CD4-positive, CD25-positive, alpha-beta regulatory T cell (primary cell): ENCODE measurements around the gene ARHGAP44. TPM values are rescaled to one million over a fixed set of nuclear protein-coding genes. Genes with fewer than 3 reads are reported as not detected.
A peak's percentile ranks its signal among the peaks of the same experiment; 100 is the strongest.

Experiments
- ATAC-seq, 2 donors: fragments of 150-1000 bp; cut with Tn5 transposase; one replicate each; pipeline ENCODE4 v1.10.0; 2021; ENCODE audit warnings: low read depth in 2 of 2, moderate number of reproducible peaks in 2 of 2, moderate library complexity in 1 of 2
- DNase-seq, 3 donors: peaks; one replicate each; pipeline versions ENCODE4 v3.0.0 to v3.0.0-alpha.2; 2012 to 2022; ENCODE audit warnings: mixed read lengths in 1 of 3
- H3K27ac ChIP-seq: one replicate; pipeline ENCODE4 v1.7.0; 2013; ENCODE audit warnings: mild to moderate bottlenecking, low read length; ENCODE audit not compliant: insufficient read depth, poor library complexity, severe bottlenecking
- H3K27me3 ChIP-seq: one replicate; pipeline ENCODE4 v1.7.0; 2013; ENCODE audit warnings: low read length; ENCODE audit not compliant: control insufficient read depth, insufficient read depth
- H3K36me3 ChIP-seq: one replicate; pipeline ENCODE4 v1.7.0; 2013; ENCODE audit warnings: mild to moderate bottlenecking, low read length, moderate library complexity; ENCODE audit not compliant: control insufficient read depth, insufficient read depth
- H3K4me1 ChIP-seq: 2 replicates; pipeline ENCODE4 v1.7.0; 2013; ENCODE audit warnings: mild to moderate bottlenecking, low read length; ENCODE audit not compliant: insufficient read depth, control insufficient read depth, poor library complexity, severe bottlenecking
- H3K4me3 ChIP-seq: one replicate; pipeline ENCODE4 v1.7.0; 2013; ENCODE audit warnings: low read depth, mild to moderate bottlenecking, low read length, moderate library complexity
- H3K9me3 ChIP-seq, 2 experiments: 1 replicate in 1 of 2; 2 replicates in 1 of 2; pipeline ENCODE4 v1.7.0; 2013; ENCODE audit warnings: low read length in 2 of 2, mild to moderate bottlenecking in 1 of 2, moderate library complexity in 1 of 2; ENCODE audit not compliant: control insufficient read depth in 2 of 2
- H3K27ac Mint-ChIP-seq, 3 donors: one replicate each; pipeline ENCODE4 v1.8.0; 2020 to 2022; ENCODE audit warnings: mild to moderate bottlenecking in 3 of 3, mixed read lengths in 3 of 3, moderate library complexity in 2 of 3
- H3K27me3 Mint-ChIP-seq: one replicate; pipeline ENCODE4 v1.8.0; 2022; ENCODE audit warnings: mild to moderate bottlenecking, mixed read lengths
- H3K36me3 Mint-ChIP-seq: one replicate; pipeline ENCODE4 v1.8.0; 2020; ENCODE audit warnings: mixed read lengths
- H3K4me1 Mint-ChIP-seq, 4 donors: one replicate each; pipeline ENCODE4 v1.8.0; 2020 to 2022; ENCODE audit warnings: mixed read lengths in 4 of 4, mild to moderate bottlenecking in 1 of 4
- H3K4me3 Mint-ChIP-seq, 4 donors: one replicate each; pipeline ENCODE4 v1.8.0; 2020 to 2022; ENCODE audit warnings: mild to moderate bottlenecking in 4 of 4, mixed read lengths in 4 of 4, moderate library complexity in 3 of 4
- H3K9me3 Mint-ChIP-seq, 7 donors: one replicate each; pipeline ENCODE4 v1.8.0; 2020 to 2022; ENCODE audit warnings: mixed read lengths in 7 of 7, mild to moderate bottlenecking in 3 of 7, moderate library complexity in 2 of 7
- polyA plus RNA-seq, 4 donors: library from polyadenylated mRNA; unstranded; fragments of 300-500 nt; fragmentation: Illumina TruSeq; gene quantifications; one replicate each; pipeline ENCODE4 v1.2.3, GENCODE V29; 2021
- total RNA-seq: library from RNA; stranded (reverse); gene quantifications from one replicate; pipeline ENCODE4 v1.2.3, GENCODE V29; 2022

Gene ARHGAP44
- total and polyA plus RNA-seq, 5 donors from 2014 or later: 0.10 to 0.95 TPM; not detected in 3

DNA sequence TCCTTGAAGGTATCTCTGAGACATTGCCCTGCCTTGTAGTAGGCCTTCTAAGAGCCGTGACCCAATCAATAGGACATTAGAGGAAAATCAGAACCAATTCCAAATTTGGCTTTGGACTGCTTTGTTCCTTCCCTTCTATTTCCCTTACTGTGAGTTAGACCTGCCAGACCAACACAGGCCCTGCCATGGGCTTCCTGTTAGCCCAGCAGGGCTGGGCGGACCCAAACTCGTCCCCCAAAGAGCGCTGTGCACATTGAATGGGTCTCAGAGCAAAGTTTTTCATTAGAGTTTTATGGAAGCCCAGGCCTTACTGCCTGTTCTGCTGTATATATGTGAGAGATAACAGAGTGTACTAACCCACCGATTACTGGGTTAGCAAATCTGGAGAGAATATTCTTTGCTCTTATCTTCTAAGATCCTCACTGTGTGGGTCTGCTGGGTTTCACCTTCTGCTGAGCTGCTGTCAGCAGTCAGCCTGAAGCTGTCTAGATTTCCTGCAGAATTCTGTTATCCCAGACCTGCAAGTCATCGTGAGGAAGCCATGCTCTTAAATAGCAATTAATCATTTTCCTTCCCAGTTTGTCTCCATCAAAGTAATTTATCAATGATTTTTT is 5.7 kb downstream of the ARHGAP44 start:
- peaks cover 11% of the 10 kb centered on the region for H3K27me3 ChIP-seq
- H3K36me3 Mint-ChIP-seq: no peaks in the 10 kb centered on the region
- H3K4me1 Mint-ChIP-seq: peaks cover 0 to 5% (median 0%) of the 10 kb centered on the region in 4 donors
- no peak for ATAC-seq
- no peak overlapping the region for H3K27ac Mint-ChIP-seq
- H3K4me1 ChIP-seq: no peaks in the 10 kb centered on the region
- peaks cover 0 to 10% (median 6%) of the 10 kb centered on the region in 7 donors for H3K9me3 Mint-ChIP-seq
- no peaks in the 10 kb centered on the region for H3K36me3 ChIP-seq
- no peak overlapping the region for H3K4me3 Mint-ChIP-seq
- H3K27ac ChIP-seq: no peak overlapping the region
- no peaks in the 10 kb centered on the region for H3K9me3 ChIP-seq
- H3K4me3 ChIP-seq: no peak overlapping the region
- peaks cover 24% of the 10 kb centered on the region for H3K27me3 Mint-ChIP-seq
- no peak for DNase-seq

GRCh38 chr17:12800855-12801365 is 11.6 kb downstream of the ARHGAP44 start:
- Mint-ChIP-seq H3K4me1 (no peaks in the 10 kb centered on the region), H3K27me3 (peaks cover 6% of the 10 kb centered on the region), H3K36me3 (no peaks in the 10 kb centered on the region), H3K9me3 (peaks cover 0 to 15% (median 7%) of the 10 kb centered on the region in 7 donors), H3K27ac (no peak overlapping the region), H3K4me3 (no peak overlapping the region)
- H3K36me3 ChIP-seq: no peaks in the 10 kb centered on the region
- ATAC-seq: no peak
- no peak overlapping the region for H3K4me3 ChIP-seq
- H3K27me3 ChIP-seq: no peaks in the 10 kb centered on the region
- no peak for DNase-seq
- H3K27ac ChIP-seq: no peak overlapping the region
- no peaks in the 10 kb centered on the region for H3K9me3 ChIP-seq
- H3K4me1 ChIP-seq: no peaks in the 10 kb centered on the region

GRCh38 chr17:12806630-12807029 is 17.3 kb downstream of the ARHGAP44 start:
- Mint-ChIP-seq H3K9me3 (peaks cover 5 to 26% (median 11%) of the 10 kb centered on the region in 7 donors), H3K36me3 (no peaks in the 10 kb centered on the region), H3K27me3 (no peaks in the 10 kb centered on the region), H3K27ac (no peak overlapping the region), H3K4me3 (no peak overlapping the region), H3K4me1 (no peaks in the 10 kb centered on the region)
- Histone ChIP-seq H3K4me1 (no peaks in the 10 kb centered on the region), H3K27ac (no peak overlapping the region), H3K9me3 (no peaks in the 10 kb centered on the region), H3K36me3 (no peaks in the 10 kb centered on the region), H3K4me3 (no peak overlapping the region), H3K27me3 (no peaks in the 10 kb centered on the region)
- ATAC-seq: no peak
- no peak for DNase-seq

- Histone ChIP-seq H3K4me1 (no peaks in the 10 kb centered on the region), H3K27me3 (no peaks in the 10 kb centered on the region), H3K9me3 (no peaks in the 10 kb centered on the region), H3K4me3 (no peak overlapping the region), H3K27ac (no peak overlapping the region), H3K36me3 (no peaks in the 10 kb centered on the region)
- no peaks in the 10 kb centered on the region for H3K4me1 Mint-ChIP-seq
- H3K36me3 Mint-ChIP-seq: no peaks in the 10 kb centered on the region
- peaks cover 5 to 21% (median 14%) of the 10 kb centered on the region in 7 donors for H3K9me3 Mint-ChIP-seq
- DNase-seq (no peak), ATAC-seq (no peak)
- no peak overlapping the region for H3K4me3 Mint-ChIP-seq
- H3K27ac Mint-ChIP-seq: no peak overlapping the region
- H3K27me3 Mint-ChIP-seq: no peaks in the 10 kb centered on the region
Observed at GRCh38 chr17:12808723-12809122, 19.4 kb downstream of the ARHGAP44 start.

- no peak for ATAC-seq
- H3K36me3 Mint-ChIP-seq: no peaks in the 10 kb centered on the region
- H3K4me1 ChIP-seq: no peaks in the 10 kb centered on the region
- H3K4me3 ChIP-seq: no peak overlapping the region
- H3K9me3 Mint-ChIP-seq: peaks cover 4 to 17% (median 10%) of the 10 kb centered on the region in 7 donors
- no peaks in the 10 kb centered on the region for H3K36me3 ChIP-seq
- H3K27me3 ChIP-seq: no peaks in the 10 kb centered on the region
- H3K27ac ChIP-seq: no peak overlapping the region
- no peak overlapping the region for H3K27ac Mint-ChIP-seq
- no peaks in the 10 kb centered on the region for H3K4me1 Mint-ChIP-seq
- H3K27me3 Mint-ChIP-seq: no peaks in the 10 kb centered on the region
- H3K4me3 Mint-ChIP-seq: no peak overlapping the region
- no peak for DNase-seq
- no peaks in the 10 kb centered on the region for H3K9me3 ChIP-seq
Observed at GRCh38 chr17:12812877-12813276, 23.6 kb downstream of the ARHGAP44 start.

- H3K36me3 ChIP-seq: no peaks in the 10 kb centered on the region
- ATAC-seq: no peak
Observed at GRCh38 chr17:12813664-12814063, 24.4 kb downstream of the ARHGAP44 start.

DNA sequence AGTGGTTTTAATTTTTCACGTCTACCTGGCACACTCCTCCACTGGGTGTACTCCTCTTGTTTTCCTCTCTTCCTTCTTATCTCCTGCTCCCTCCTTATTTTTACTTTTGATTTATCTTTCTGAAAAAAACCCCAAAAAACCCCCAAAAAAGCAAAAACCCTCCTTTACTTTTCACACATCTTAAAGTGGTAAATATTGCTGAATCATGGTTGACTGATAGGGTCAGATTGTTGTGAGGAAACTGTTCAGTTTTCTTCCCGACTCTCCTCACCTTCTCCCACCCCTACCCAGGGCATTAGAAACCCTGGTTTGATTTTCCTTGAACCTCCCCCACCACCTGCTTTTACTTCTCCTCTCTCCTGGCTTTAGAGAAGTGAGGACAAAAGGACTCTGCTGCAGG is 25.4 kb downstream of the ARHGAP44 start:
- ATAC-seq: no peak
- no peaks in the 10 kb centered on the region for H3K4me1 ChIP-seq
- DNase-seq: no peak
- H3K36me3 ChIP-seq: no peaks in the 10 kb centered on the region
- no peak overlapping the region for H3K4me3 ChIP-seq
- Mint-ChIP-seq H3K9me3 (peaks cover 2 to 17% (median 5%) of the 10 kb centered on the region in 7 donors), H3K27ac (no peak overlapping the region), H3K36me3 (no peaks in the 10 kb centered on the region), H3K4me3 (no peak overlapping the region), H3K27me3 (no peaks in the 10 kb centered on the region), H3K4me1 (peaks cover 0 to 3% (median 0%) of the 10 kb centered on the region in 4 donors)
- H3K27me3 ChIP-seq: no peaks in the 10 kb centered on the region
- H3K9me3 ChIP-seq: no peaks in the 10 kb centered on the region
- no peak overlapping the region for H3K27ac ChIP-seq

More at GRCh38 chr17:12813664-12814063, 24.4 kb downstream of the ARHGAP44 start:
- Mint-ChIP-seq H3K9me3 (peaks cover 4 to 16% (median 10%) of the 10 kb centered on the region in 7 donors), H3K4me3 (no peak overlapping the region), H3K27me3 (no peaks in the 10 kb centered on the region), H3K4me1 (no peaks in the 10 kb centered on the region), H3K27ac (no peak overlapping the region), H3K36me3 (no peaks in the 10 kb centered on the region)
- no peaks in the 10 kb centered on the region for H3K27me3 ChIP-seq
- no peak overlapping the region for H3K4me3 ChIP-seq
- H3K9me3 ChIP-seq: no peaks in the 10 kb centered on the region
- no peak for DNase-seq
- H3K4me1 ChIP-seq: no peaks in the 10 kb centered on the region
- H3K27ac ChIP-seq: no peak overlapping the region

- H3K4me3 Mint-ChIP-seq: no peak overlapping the region
- no peak overlapping the region for H3K27ac ChIP-seq
- H3K9me3 ChIP-seq: no peaks in the 10 kb centered on the region
- H3K9me3 Mint-ChIP-seq: peaks cover 0 to 14% (median 6%) of the 10 kb centered on the region in 7 donors
- H3K4me1 ChIP-seq: no peaks in the 10 kb centered on the region
- no peak overlapping the region for H3K4me3 ChIP-seq
- H3K36me3 ChIP-seq: no peaks in the 10 kb centered on the region
- H3K4me1 Mint-ChIP-seq: peaks cover 0 to 4% (median 0%) of the 10 kb centered on the region in 4 donors
- no peaks in the 10 kb centered on the region for H3K36me3 Mint-ChIP-seq
- no peaks in the 10 kb centered on the region for H3K27me3 Mint-ChIP-seq
- DNase-seq (no peak), ATAC-seq (no peak)
- no peaks in the 10 kb centered on the region for H3K27me3 ChIP-seq
- H3K27ac Mint-ChIP-seq: peak overlapping the region in 1 of 3 donors; percentile 15
Observed at GRCh38 chr17:12815642-12816141, 26.4 kb downstream of the ARHGAP44 start.
